Measurements from ENCODE around the gene SEPTIN7. TPM values are rescaled to one million over a fixed set of nuclear protein-coding genes. Genes with fewer than 3 reads are reported as not detected.

Gene SEPTIN7
- total RNA-seq, 1 donor from 2014 or later, result 151 TPM

DNA sequence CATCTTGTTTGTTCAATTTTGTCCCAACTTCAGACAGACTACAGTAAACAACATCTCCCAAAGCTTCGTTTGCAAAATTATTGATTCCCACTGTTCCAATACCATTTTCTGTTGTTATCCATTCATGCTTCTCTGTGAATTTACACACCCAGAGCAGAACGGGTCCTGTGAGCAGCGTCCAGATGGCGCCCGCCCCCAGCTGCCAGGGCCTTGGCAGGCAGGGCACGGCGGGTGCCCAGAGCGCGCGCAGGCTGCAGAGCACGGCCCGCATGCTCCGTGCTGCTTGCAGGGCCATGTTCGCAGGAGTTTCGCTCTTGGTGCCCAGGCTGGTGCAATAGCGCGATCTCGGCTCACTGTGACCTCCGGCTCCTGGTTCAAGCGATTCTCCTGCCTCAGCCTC is 32.5 kb upstream of the SEPTIN7 start:
- DNase-seq (ENCODE audit: extremely low spot score in 2 of 2), result no peak
- Histone ChIP-seq H3K27me3 (no peaks in the 10 kb centered on the region), H3K4me1 (no peaks in the 10 kb centered on the region), H3K36me3 (no peaks in the 10 kb centered on the region), H3K4me3 (no peak overlapping the region), H3K27ac (no peak overlapping the region), H3K9me3 (no peaks in the 10 kb centered on the region)
- TF ChIP-seq, protein P1, sequence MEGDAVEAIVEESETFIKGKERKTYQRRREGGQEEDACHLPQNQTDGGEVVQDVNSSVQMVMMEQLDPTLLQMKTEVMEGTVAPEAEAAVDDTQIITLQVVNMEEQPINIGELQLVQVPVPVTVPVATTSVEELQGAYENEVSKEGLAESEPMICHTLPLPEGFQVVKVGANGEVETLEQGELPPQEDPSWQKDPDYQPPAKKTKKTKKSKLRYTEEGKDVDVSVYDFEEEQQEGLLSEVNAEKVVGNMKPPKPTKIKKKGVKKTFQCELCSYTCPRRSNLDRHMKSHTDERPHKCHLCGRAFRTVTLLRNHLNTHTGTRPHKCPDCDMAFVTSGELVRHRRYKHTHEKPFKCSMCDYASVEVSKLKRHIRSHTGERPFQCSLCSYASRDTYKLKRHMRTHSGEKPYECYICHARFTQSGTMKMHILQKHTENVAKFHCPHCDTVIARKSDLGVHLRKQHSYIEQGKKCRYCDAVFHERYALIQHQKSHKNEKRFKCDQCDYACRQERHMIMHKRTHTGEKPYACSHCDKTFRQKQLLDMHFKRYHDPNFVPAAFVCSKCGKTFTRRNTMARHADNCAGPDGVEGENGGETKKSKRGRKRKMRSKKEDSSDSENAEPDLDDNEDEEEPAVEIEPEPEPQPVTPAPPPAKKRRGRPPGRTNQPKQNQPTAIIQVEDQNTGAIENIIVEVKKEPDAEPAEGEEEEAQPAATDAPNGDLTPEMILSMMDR (IDR thresholded peaks at IDR 0.05), result no peak
- no peak for TF ChIP-seq POLR2A (IDR thresholded peaks at IDR 0.05)
- intact Hi-C loops (cut with DNase I), result no loop called here

DNA sequence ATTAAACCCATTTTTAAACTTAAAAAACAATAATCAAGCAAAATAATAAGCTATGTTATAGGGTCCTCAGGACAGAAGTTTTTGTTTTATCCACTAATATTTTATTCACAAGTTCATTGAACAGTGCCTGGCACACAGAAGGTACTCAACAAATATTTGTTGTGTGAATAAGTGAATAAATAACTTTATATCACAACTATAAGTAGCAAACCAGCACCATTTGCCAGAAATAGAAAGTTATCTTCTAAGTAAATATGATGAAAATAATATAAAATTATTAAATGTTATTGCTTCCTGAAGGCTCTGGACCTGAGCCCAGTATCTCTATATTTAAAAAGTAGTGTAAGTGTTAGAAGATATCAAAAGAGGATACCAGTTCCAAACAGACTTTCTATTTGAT is 29.1 kb upstream of the SEPTIN7 start:
- Histone ChIP-seq H3K27ac (no peak overlapping the region), H3K9me3 (no peaks in the 10 kb centered on the region), H3K36me3 (no peaks in the 10 kb centered on the region), H3K4me1 (no peaks in the 10 kb centered on the region), H3K27me3 (no peaks in the 10 kb centered on the region), H3K4me3 (no peak overlapping the region)
- intact Hi-C loops (cut with DNase I), result no loop called here
- no peak for DNase-seq (ENCODE audit: extremely low spot score in 2 of 2)
- TF ChIP-seq, protein P1 (IDR thresholded peaks at IDR 0.05), result no peak
- TF ChIP-seq POLR2AphosphoS5 (IDR thresholded peaks at IDR 0.05; ENCODE audit: insufficient read depth in 1 of 2, low read depth in 1 of 2) (no peak), POLR2A (IDR thresholded peaks at IDR 0.05) (no peak)

DNA sequence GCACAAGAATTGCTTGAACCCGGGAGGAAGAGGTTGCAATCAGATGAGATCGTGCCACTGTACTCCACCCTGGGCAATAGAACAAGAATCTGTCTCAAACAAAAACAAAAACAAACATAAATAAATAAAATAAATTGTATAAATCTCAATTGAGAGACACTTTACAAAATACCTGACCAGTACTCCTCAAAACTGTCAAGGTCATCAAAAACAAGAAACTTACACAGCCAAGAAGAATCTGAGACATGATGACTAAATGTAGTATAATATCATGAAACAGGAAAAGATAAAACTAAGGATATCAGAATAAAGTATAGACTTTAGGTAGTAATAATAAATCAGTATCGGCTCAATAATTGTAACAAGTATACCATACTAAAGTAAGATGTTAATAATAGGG is 26.9 kb upstream of the SEPTIN7 start:
- Histone ChIP-seq H3K4me3 (no peak overlapping the region), H3K4me1 (no peaks in the 10 kb centered on the region), H3K9me3 (no peaks in the 10 kb centered on the region), H3K27me3 (no peaks in the 10 kb centered on the region), H3K36me3 (no peaks in the 10 kb centered on the region), H3K27ac (no peak overlapping the region)
- intact Hi-C loops (cut with DNase I), result no loop called here
- DNase-seq (ENCODE audit: extremely low spot score in 2 of 2), result no peak
- TF ChIP-seq, protein P1 (IDR thresholded peaks at IDR 0.05), result no peak
- TF ChIP-seq POLR2A (IDR thresholded peaks at IDR 0.05), result no peak

DNA sequence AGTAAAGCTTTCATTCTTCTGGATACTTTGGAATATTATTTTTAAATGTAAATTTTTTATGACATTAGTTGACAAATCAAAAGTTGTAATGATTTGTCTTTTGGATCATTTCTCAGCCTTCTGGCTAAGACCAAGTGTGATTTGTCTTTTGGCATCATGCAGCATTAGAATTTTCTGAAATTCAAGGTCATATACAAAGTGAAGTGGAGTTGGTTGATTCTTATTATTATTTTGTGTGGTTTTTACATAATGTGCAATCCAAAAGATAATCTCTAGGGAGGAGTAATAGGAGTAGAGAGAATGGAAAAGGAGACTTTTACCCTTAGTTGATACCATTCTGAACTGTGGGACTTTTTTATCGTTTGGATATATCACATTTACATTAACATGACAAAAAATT is 24.2 kb upstream of the SEPTIN7 start:
- intact Hi-C loops (cut with DNase I), result no loop called here

DNA sequence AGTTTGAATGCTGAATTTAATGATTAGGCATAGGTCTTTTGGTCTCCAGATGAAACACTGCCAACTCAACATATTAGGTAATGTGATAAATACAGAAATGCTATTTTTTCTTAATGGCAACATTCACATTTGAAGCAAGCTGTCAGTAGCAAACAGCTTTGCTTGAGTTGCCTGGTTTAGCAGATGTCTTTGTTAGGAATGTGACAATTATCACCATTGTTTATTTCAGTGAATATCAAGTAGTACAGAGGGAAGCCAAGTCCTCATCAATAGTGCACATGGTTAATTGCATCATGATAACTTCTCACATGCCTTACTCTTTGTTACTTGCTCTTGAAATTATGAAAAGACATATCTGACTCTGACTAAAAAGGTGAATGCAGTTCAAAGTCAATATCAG is 23.7 kb upstream of the SEPTIN7 start:
- TF ChIP-seq POLR2AphosphoS5 (IDR thresholded peaks at IDR 0.05; ENCODE audit: insufficient read depth in 1 of 2, low read depth in 1 of 2) (no peak), POLR2A (IDR thresholded peaks at IDR 0.05) (no peak)
- TF ChIP-seq, protein P1 (IDR thresholded peaks at IDR 0.05), result no peak
- DNase-seq (ENCODE audit: extremely low spot score in 2 of 2), result no peak
- no peaks in the 10 kb centered on the region for H3K36me3 ChIP-seq
- H3K27ac ChIP-seq, result no peak overlapping the region
- intact Hi-C loops (cut with DNase I), result no loop called here
- no peaks in the 10 kb centered on the region for H3K9me3 ChIP-seq
- H3K27me3 ChIP-seq, result no peaks in the 10 kb centered on the region
- H3K4me3 ChIP-seq, result no peak overlapping the region
- no peaks in the 10 kb centered on the region for H3K4me1 ChIP-seq

More for the DNA sequence above, 24.2 kb upstream of the SEPTIN7 start:
- no peak overlapping the region for H3K27ac ChIP-seq
- H3K36me3 ChIP-seq, result no peaks in the 10 kb centered on the region
- no peaks in the 10 kb centered on the region for H3K9me3 ChIP-seq
- TF ChIP-seq POLR2AphosphoS5 (IDR thresholded peaks at IDR 0.05; ENCODE audit: insufficient read depth in 1 of 2, low read depth in 1 of 2), result no peak
- no peak for TF ChIP-seq POLR2A (IDR thresholded peaks at IDR 0.05)
- TF ChIP-seq, protein P1 (IDR thresholded peaks at IDR 0.05), result no peak
- no peaks in the 10 kb centered on the region for H3K27me3 ChIP-seq
- no peaks in the 10 kb centered on the region for H3K4me1 ChIP-seq
- H3K4me3 ChIP-seq, result no peak overlapping the region
- DNase-seq (ENCODE audit: extremely low spot score in 2 of 2), result no peak

All from vagina (tissue), 2 donors.